Ascending aorta (tissue), 2 donors: ENCODE measurements around the gene RNF166. TPM values are rescaled to one million over a fixed set of nuclear protein-coding genes. Genes with fewer than 3 reads are reported as not detected.
A peak's percentile ranks its signal among the peaks of the same experiment; 100 is the strongest.

Experiments
- DNase-seq, 2 donors: peaks; one replicate each; pipeline ENCODE4 v3.0.0-alpha.2; 2019; ENCODE audit warnings: low spot score in 2 of 2
- H3K27ac ChIP-seq, 2 donors: fragments of 200-600 bp; sonication (generic); one replicate each; pipeline ENCODE4 v1.5.1; 2016 to 2017; ENCODE audit warnings: mild to moderate bottlenecking in 1 of 2
- H3K27me3 ChIP-seq: fragments of 200-600 bp; sonication (generic); one replicate; pipeline ENCODE4 v1.5.1; 2017
- H3K36me3 ChIP-seq, 2 donors: fragments of 200-600 bp; sonication (generic); one replicate each; pipeline ENCODE4 v1.5.1; 2016
- H3K4me1 ChIP-seq, 2 donors: fragments of 200-600 bp; sonication (generic); one replicate each; pipeline ENCODE4 v1.5.1; 2016 to 2017; ENCODE audit warnings: mild to moderate bottlenecking in 1 of 2
- H3K4me3 ChIP-seq, 2 donors: fragments of 200-600 bp; sonication (generic); one replicate each; pipeline ENCODE4 v1.5.1; 2016 to 2017; ENCODE audit warnings: mild to moderate bottlenecking in 1 of 2
- H3K9me3 ChIP-seq, 2 donors: fragments of 200-600 bp; sonication (generic); one replicate each; pipeline ENCODE4 v1.5.1; 2016
- intact Hi-C: fragments of 100-400 bp; cut with DNase I; formaldehyde crosslinking; loops from one replicate; pipeline ENCODE4 v1.15.1; 2023
- total RNA-seq: library from RNA; depleted of rRNA; stranded (reverse); fragments of >200 nt; gene quantifications from one replicate; pipeline ENCODE4 v1.1.0, GENCODE V29; 2016
- TF ChIP-seq, protein P1 (sequence below), 3 experiments: fragments of 200-600 bp in 2 of 3; fragments of 450-650 bp in 1 of 3; sonication (generic) in 2 of 3; IDR thresholded peaks; one replicate each; pipeline ENCODE4 v1.5.1; 2016 to 2019; ENCODE audit warnings: antibody characterized with exemption in 3 of 3, mild to moderate bottlenecking in 1 of 3, moderate library complexity in 1 of 3

Gene RNF166
- total RNA-seq, 1 donor from 2014 or later, result 44.3 TPM

DNA sequence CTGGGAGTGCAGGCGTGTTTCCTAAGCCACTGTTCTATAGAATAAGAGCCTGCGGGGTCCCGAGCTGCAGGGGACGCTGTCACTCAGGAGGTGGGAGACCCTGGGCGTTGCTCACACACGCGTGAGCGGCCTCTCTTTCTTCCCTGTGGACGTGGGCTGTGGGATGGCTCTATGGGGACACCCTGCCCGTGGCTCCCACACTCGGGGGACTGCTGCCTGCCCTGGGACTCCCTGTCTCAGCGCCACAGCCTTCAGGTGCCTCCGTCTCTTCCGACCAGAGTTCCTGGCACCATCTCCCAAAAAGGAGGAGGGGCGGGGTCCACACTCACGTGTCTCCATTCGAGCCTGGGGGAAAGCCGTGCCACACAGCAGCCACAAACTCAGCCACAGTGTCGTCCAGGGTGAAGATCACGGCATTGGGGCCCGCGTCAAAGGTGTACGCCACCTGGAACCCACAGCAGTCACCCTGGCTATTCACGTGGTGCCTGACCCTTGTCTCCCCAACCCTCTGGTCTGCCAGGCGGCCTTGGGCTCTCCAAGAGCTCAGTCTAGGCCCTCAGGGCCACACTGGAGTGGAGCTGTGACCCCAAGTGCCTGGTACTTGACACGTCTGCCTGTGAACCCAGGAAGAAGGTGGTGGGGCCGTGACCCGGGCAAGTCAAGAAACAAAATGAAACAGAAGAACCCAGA lies 51.7 kb downstream of the RNF166 start:
- DNase-seq, result no peak
- H3K36me3 ChIP-seq, result peaks cover 10 to 40% of the 10 kb centered on the region in 2 donors
- H3K9me3 ChIP-seq, result no peaks in the 10 kb centered on the region
- TF ChIP-seq, protein P1, sequence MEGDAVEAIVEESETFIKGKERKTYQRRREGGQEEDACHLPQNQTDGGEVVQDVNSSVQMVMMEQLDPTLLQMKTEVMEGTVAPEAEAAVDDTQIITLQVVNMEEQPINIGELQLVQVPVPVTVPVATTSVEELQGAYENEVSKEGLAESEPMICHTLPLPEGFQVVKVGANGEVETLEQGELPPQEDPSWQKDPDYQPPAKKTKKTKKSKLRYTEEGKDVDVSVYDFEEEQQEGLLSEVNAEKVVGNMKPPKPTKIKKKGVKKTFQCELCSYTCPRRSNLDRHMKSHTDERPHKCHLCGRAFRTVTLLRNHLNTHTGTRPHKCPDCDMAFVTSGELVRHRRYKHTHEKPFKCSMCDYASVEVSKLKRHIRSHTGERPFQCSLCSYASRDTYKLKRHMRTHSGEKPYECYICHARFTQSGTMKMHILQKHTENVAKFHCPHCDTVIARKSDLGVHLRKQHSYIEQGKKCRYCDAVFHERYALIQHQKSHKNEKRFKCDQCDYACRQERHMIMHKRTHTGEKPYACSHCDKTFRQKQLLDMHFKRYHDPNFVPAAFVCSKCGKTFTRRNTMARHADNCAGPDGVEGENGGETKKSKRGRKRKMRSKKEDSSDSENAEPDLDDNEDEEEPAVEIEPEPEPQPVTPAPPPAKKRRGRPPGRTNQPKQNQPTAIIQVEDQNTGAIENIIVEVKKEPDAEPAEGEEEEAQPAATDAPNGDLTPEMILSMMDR (IDR thresholded peaks at IDR 0.05), result no peak
- H3K27ac ChIP-seq, result no peak overlapping the region
- no peak overlapping the region for H3K4me3 ChIP-seq
- peaks cover 0 to 11% of the 10 kb centered on the region in 2 donors for H3K4me1 ChIP-seq
- no peaks in the 10 kb centered on the region for H3K27me3 ChIP-seq
- intact Hi-C loops, result no loop called here

DNA sequence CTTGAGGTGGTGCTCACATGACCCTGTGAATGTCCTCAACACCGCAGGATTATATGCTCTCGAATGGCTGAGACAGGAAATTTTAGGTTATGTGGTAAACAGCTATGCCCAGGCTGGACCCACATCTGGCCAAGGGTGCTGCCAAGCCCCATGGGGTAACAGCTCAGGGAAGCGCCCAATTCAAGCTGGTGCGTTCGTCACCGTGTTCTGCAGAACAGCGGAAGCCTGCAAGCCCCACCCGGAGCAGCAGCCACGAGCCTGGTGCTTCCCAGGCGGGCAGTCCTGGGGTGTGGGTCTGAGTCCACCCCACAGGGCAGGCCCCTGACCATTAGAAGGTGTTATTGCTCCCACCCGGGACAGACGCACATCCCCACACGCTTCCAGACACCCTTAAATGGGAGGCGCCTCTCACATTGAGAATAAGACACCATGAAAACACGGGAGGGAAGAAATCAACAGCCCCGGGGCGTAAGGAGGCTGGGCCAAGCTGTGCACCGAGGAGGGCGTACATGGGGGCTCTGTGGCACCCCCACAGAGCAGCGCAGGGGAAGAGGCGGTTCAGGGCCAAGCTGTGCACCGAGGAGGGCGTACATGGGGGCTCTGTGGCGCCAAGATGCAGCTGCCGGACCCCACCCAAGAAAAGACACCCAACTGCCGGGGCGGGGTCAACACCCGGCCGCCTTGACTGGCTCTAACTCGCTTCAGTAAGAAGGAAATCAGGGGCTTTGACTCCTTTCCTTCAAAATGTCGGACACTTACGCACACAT lies 52.4 kb downstream of the RNF166 start:
- H3K9me3 ChIP-seq, result no peaks in the 10 kb centered on the region
- no peak overlapping the region for H3K4me3 ChIP-seq
- H3K27ac ChIP-seq, result no peak overlapping the region
- intact Hi-C loops, result no loop called here
- DNase-seq, result no peak
- H3K4me1 ChIP-seq, result peaks cover 0 to 11% of the 10 kb centered on the region in 2 donors
- TF ChIP-seq, protein P1 (IDR thresholded peaks at IDR 0.05), result no peak
- H3K27me3 ChIP-seq, result no peaks in the 10 kb centered on the region
- H3K36me3 ChIP-seq, result peaks cover 10 to 40% of the 10 kb centered on the region in 2 donors

DNA sequence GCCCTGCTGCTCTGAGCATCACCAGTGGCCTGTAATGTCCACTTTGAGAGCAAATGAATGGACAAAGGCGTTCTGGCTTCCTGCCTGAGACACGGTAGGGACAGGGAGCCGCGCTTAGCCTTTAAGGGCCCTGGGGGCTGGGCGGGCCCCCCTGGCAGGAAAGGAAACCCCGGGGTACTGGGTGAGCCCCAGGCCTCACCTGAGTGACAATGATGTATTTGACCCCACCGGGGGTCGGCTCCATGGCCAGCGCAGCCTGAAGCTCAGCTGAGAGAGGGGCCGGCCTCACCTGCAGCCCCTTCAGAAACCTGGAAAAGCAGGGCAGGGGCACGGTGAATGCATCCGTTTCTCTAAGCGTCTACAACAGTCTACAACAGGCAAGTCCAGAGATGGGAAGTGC lies 53.1 kb downstream of the RNF166 start:
- Histone ChIP-seq H3K4me3 (no peak overlapping the region), H3K36me3 (peaks cover 10 to 37% of the 10 kb centered on the region in 2 donors)
- DNase-seq, result no peak

DNA sequence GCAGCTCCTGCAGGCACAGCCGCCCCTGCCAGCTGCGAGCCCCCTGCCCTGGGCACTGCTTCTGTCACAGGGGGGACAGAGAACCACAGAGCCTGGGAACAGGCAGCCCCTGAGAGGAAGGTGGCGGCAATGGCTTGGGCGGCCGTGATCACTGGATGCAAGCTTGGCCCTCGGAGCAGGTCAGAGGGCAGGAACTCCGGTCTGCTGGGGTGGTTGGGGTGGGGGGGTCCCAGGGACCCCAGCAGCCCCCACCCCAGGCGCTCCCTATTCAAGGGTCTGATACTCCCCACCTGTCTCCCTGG lies 53.5 kb downstream of the RNF166 start:
- H3K4me3 ChIP-seq, result no peak overlapping the region
- peaks cover 0 to 11% of the 10 kb centered on the region in 2 donors for H3K4me1 ChIP-seq
- no peak for DNase-seq
- H3K9me3 ChIP-seq, result no peaks in the 10 kb centered on the region
- peaks cover 10 to 33% of the 10 kb centered on the region in 2 donors for H3K36me3 ChIP-seq
- no peaks in the 10 kb centered on the region for H3K27me3 ChIP-seq
- no peak overlapping the region for H3K27ac ChIP-seq
- TF ChIP-seq, protein P1 (IDR thresholded peaks at IDR 0.05), result no peak
- intact Hi-C loops, result no loop called here

More for the DNA sequence above, 53.1 kb downstream of the RNF166 start:
- TF ChIP-seq, protein P1 (IDR thresholded peaks at IDR 0.05), result no peak
- H3K9me3 ChIP-seq, result no peaks in the 10 kb centered on the region
- H3K27me3 ChIP-seq, result no peaks in the 10 kb centered on the region
- no peak overlapping the region for H3K27ac ChIP-seq
- H3K4me1 ChIP-seq, result peaks cover 0 to 11% of the 10 kb centered on the region in 2 donors
- intact Hi-C loops, result no loop called here

DNA sequence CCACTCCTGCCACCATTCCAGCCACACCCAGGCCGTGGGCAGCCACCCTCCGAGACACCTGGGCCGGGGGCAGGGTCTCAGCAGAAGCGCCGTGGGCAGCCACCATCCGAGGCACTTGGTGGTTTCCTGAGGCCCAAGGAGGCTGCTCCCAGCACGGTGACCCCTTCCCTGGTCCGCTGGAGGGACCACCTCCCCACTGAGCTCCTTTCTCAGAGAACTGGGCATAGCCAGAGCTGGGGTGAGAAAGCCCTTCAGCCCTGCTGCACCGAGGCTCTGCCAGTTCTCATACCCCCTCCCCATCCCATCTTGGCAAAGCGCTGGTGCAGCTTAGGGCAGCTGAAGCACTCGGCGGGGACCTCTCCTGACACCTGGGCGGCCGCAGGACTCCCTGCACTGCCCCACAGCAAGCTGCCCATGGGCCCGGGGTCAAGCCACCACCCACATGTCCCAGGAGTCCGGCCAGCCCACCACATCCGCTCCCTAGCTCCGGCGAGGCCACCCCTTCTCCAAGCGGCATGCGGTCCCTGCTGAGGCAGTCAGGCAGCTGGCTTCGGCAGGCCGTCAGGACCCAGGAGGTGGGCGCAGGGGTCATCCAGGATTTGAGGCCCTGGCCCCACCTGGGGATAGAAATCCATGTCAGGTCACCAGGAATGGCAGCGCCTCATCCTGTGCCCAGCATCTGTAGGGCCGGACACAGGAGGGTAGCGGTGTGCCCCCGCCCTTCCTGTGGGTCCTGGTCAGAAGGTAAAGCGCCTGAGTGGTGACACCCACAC lies 54.0 kb downstream of the RNF166 start:
- Histone ChIP-seq H3K36me3 (peaks cover 10 to 30% of the 10 kb centered on the region in 2 donors), H3K4me3 (no peak overlapping the region), H3K9me3 (no peaks in the 10 kb centered on the region), H3K27me3 (no peaks in the 10 kb centered on the region), H3K27ac (peak overlapping the region in 1 of 2 donors; percentile 17), H3K4me1 (peaks cover 0 to 11% of the 10 kb centered on the region in 2 donors)
- TF ChIP-seq, protein P1 (IDR thresholded peaks at IDR 0.05), result no peak
- intact Hi-C loops, result no loop called here
- no peak for DNase-seq
